GF-D8 (cell line): ENCODE data around the gene SLC38A2.
A peak's percentile ranks its signal among the peaks of the same experiment; 100 is the strongest.

ENCODE experiments used
- DNase-seq: peaks from one replicate; lab custom pipeline; 2025; lab: John Stamatoyannopoulos, UW

Gene SLC38A2

GRCh38 chr12:46374310-46374709 lies 1.7 kb upstream of the SLC38A2 start:
- no peak for DNase-seq

- peak; percentile 19 for DNase-seq
Measured at GRCh38 chr12:46373301-46374296, 1.0 kb upstream of the SLC38A2 start.

GRCh38 chr12:46371718-46372543 lies 642 bp downstream of the SLC38A2 start:
- peak; percentile 57 for DNase-seq

- DNase-seq, result peak; percentile 67
Measured at GRCh38 chr12:46370792-46371717, 1.5 kb downstream of the SLC38A2 start.

- DNase-seq, result no peak
Measured at GRCh38 chr12:46370380-46370734, 2.2 kb downstream of the SLC38A2 start.

GRCh38 chr12:46369474-46370379 lies 2.8 kb downstream of the SLC38A2 start:
- no peak for DNase-seq

- DNase-seq, result no peak
Measured at GRCh38 chr12:46369095-46369473, 3.5 kb downstream of the SLC38A2 start.

- no peak for DNase-seq
Measured at GRCh38 chr12:46368684-46369083, 3.9 kb downstream of the SLC38A2 start.

GRCh38 chr12:46368138-46368537 lies 4.4 kb downstream of the SLC38A2 start:
- DNase-seq, result no peak

- DNase-seq, result no peak
Measured at GRCh38 chr12:46367351-46368029, 5.1 kb downstream of the SLC38A2 start.

GRCh38 chr12:46366771-46367170 lies 5.8 kb downstream of the SLC38A2 start:
- DNase-seq, result no peak

- DNase-seq, result no peak
Measured at GRCh38 chr12:46365951-46366379, 6.6 kb downstream of the SLC38A2 start.

- no peak for DNase-seq
Measured at GRCh38 chr12:46364777-46365580, 7.6 kb downstream of the SLC38A2 start.

- no peak for DNase-seq
Measured at GRCh38 chr12:46364300-46364696, 8.3 kb downstream of the SLC38A2 start.

GRCh38 chr12:46363582-46364299 lies 8.8 kb downstream of the SLC38A2 start:
- no peak for DNase-seq

- no peak for DNase-seq
Measured at GRCh38 chr12:46362895-46363581, 9.5 kb downstream of the SLC38A2 start.

- no peak for DNase-seq
Measured at GRCh38 chr12:46361667-46362034, 10.9 kb downstream of the SLC38A2 start.
